Stimulated activated CD4-positive, alpha-beta T cell treated with anti-CD3 and anti-CD28 coated beads, Interleukin-12 subunit alpha, Interleukin-12 subunit beta, amount 100 ng/mL, for 48 hours (primary cell): ENCODE results near the gene PNPLA7.
"Not testable (repeated sequence)": the region's sequence is repeated elsewhere in the genome, so short reads cannot be mapped to it uniquely, and the experiment has no call there.

Experiments
- DNase-seq, 3 donors: peaks; one replicate each; pipeline ENCODE4 v3.0.0-alpha.2; 2020; ENCODE audit warnings: low read depth in 2 of 3, low spot score in 1 of 3

PNPLA7 gene

DNA sequence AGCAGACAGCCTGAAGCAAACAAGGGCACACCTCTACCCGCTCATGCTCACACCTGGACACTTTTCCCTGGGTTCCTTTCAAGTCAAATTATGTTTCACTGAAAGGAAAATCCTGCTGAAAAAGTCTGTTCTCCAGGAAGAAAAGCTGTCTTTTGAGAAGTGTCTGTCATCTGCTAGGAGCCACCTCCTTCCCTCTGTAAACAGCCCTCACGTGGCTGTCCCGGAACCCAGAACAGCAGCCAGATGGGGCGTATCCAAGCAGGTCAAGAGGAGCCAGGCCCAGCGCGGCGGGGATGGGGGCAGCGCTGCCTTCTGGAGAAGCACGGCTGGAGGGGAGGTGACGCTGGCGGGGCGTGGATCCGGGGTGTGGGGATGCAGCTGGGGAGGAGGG, at the start of gene PNPLA7:
Gene PNPLA7, minus strand, starts transcription at position 172 of the 391 bp plus-strand sequence. CDS start 205 bp downstream, outside the sequence.
- DNase-seq = peak; percentile 10 to 29 (median 29)

GRCh38 chr9:137598943-137599342, 48.7 kb upstream of the PNPLA7 start:
- no peak for DNase-seq

- DNase-seq = not testable (repeated sequence)
Measured at GRCh38 chr9:137596577-137596976, 46.4 kb upstream of the PNPLA7 start.

- DNase-seq = no peak
Measured at GRCh38 chr9:137593176-137593575, 43.0 kb upstream of the PNPLA7 start.

DNA sequence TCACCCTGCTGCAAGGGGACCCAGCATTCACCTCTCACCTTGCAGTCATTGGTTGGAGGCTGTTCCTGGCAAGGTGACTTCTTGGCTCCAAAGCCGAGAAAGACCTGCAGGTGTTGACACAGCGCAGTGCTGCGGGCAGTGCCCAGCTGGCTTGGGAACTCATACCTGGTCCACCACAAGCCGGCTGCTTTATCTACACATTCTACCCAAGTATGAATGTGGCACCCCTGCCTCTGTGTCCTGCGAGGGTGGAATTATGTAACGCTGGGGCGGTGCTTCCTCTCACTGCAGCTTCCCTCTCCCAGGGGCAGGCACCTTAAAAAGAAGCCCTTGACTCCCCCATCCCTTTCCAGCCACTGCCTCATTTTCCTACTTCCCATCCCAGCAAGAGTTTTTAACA, 42.6 kb upstream of the PNPLA7 start:
- DNase-seq = no peak

DNA sequence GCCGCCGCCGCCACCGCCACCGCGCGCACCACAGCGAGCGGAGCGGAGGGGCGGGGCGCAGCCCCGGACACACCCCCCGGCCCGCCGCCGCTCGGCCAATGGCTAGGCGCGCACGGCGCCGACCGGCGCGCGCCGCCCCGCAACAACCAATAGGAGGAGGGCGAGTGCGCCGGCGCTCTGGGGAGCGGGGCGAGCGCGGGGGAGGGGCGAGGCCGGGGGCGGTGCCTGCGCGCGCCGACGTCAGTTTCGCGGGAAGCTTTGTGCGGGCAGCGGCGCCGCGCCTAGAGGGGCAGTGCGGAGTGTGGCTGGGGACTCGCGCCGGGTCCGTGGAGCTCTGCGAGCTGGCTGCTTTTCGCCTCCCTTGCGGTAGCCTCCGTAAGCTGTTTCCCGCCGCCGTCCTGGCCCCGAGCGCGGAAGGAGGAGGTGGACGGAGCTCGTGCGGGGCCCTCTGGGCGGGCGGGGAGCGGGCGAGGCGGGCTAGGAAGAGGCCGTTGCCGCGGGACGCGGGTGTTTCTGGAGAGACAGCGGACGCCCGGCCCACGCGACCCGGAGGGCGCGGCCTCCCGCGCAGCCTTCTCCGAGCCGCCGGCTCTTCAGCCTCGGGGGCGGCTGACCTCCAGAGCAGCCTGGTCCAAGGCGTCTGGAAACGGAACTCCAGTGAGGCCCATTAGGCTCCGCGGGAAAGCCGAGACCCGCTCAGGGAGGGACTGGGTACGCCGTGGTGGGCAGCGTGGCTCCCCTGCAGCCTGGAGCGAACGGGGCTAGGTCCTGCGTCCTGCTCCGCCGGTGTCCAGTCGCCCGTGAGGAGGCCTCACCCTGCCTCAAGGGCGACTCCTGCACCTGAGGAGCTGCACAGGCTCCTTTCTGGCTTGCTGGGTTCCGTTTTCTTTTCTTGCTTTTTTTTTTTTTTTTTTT, 40.5 kb upstream of the PNPLA7 start, which contains the start of gene ZMYND19:
Gene ZMYND19, minus strand, starts transcription at position 44 of the 915 bp plus-strand sequence. CDS start 249 bp downstream, outside the sequence.
- peak; percentile 74 to 87 (median 83) for DNase-seq

- no peak for DNase-seq
Measured at GRCh38 chr9:137590123-137590468, 39.9 kb upstream of the PNPLA7 start.

DNA sequence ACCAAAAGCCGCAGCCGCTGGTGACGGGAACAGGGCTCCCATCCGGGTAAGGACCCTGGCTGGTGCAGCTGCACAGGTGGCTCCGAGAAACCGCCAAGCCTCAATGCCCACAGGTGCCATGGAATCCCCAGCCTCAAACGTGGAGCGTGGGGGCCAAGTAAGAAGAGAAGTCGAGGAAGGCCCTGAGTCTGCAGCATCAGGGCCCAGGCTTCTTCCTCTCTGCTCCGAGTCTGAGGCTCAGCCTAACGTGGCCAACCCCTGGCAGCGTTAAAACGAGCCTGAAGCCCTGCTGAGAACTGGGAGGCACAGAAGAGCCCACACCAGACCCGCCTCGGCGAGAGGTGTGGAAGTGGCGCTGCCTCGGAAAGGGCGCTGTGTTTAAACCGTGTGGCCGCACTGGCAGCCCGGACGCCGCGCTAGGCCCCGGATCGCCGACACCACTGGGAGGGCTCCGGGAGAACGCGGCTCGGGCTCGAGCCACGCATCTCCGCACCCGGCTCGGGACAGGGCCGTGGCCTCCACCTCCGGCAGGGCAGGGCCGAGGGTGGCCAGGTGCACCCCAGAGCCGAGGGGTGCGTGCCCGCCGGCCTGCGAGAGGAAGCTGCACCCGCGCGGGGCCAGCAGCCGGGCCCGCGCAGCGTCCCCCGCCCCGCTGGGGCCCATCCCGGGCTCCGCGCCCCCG, 39.4 kb upstream of the PNPLA7 start:
- no peak for DNase-seq

- no peak for DNase-seq
Measured at GRCh38 chr9:137588891-137589290, 38.7 kb upstream of the PNPLA7 start.

GRCh38 chr9:137588311-137588710, 38.1 kb upstream of the PNPLA7 start:
- DNase-seq = no peak

- no peak for DNase-seq
Measured at GRCh38 chr9:137586854-137587253, 36.7 kb upstream of the PNPLA7 start.

DNA sequence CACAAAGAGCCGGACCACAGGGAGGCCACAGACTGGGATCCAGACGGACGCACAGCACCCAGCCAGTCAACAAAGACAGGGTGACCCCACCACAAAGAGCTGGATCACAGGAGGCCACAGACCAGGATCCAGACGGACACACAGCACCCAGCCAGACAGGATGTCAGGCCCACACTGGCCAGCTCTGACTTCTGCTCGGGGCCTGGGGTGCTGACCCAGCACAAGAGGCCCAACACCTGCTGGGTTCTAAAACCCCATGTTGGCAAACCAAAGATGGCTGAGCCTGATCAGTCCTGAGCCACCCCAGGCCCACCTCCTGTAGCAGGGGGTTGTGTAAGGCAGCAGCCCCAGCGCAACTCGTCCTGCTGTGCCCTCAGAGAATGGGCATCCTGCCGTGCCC, 33.8 kb upstream of the PNPLA7 start:
- DNase-seq = no peak

DNA sequence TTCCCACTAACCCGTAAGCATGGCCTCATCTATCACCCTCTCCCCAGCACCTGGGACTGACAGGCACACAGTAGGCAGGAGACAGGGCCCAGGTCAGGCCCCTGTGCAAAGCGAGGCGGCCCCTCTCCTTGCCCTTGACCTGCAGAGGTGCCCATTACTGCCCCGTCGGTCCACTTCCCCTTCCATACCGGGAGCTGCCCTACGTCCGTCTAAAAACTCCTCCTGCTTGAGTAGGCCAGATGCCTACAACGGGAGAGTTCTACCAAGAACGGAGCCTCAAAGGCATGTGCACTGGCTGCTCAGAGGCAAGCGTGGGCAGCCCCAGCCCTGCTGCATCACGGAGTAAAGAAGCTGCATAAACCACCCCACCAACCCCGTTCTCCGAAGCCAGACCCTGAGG, 33.1 kb upstream of the PNPLA7 start:
- no peak for DNase-seq

GRCh38 chr9:137582286-137582860, 32.2 kb upstream of the PNPLA7 start:
- no peak for DNase-seq

- DNase-seq = no peak
Measured at GRCh38 chr9:137581361-137582285, 31.4 kb upstream of the PNPLA7 start.

DNA sequence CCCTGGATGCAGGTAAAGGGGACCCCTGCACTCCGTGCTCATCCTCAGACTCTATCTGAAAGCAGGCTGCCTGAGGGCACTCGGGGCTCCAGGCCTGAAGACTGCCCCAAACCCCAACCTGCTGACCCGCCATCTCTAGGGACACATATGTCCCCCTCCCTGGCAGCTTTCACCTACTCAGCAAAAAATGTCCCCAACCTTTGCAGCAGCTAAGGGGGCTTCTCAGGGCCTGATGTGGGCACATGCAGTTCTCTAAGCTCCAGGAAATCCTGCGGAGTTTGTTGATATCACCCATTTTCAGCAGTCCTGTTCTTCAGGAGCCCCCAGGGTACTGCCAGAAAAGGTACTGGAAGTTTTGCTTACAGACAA, 30.7 kb upstream of the PNPLA7 start:
- no peak for DNase-seq

GRCh38 chr9:137580209-137580953, 30.2 kb upstream of the PNPLA7 start:
- no peak for DNase-seq

DNA sequence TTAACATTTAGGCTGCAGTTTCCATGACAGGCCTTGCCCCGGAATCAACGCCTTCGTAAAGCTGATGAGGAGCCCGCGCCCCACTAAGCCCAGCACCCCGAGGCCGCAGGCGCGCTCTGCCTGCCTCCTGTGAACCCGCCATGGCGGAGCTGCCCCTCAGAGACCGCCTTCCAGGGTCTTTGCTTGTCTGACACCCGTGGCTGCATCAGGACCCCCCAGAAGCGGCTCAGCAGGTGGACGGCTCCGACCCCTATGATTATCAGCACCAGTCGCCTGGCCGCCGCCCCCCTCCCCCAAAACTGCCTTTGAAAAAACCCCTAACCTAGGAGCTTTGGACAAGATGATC, 29.0 kb upstream of the PNPLA7 start:
- no peak for DNase-seq

- DNase-seq = peak; percentile 91 to 97 (median 95)
Measured at GRCh38 chr9:137578518-137579258, 28.5 kb upstream of the PNPLA7 start, which contains the start of gene DPH7. Gene DPH7 (minus strand): TSS chr9:137578925. CDS start chr9:137578777, 148 bp downstream.
